H1 (cell line): Measurements from ENCODE around the gene FOSL2. TPM values are rescaled to one million over a fixed set of nuclear protein-coding genes. Genes with fewer than 3 reads are reported as not detected.

Experiments used
- CTCF ChIA-PET: fragments of 300-600 bp; sonication (Branson Sonifier 250); formaldehyde crosslinking; loops from one replicate; lab custom pipeline; 2021; ENCODE audit not compliant: partially characterized antibody; lab: Charles Lee
- POLR2A ChIA-PET: fragments of 300-600 bp; sonication (Branson Sonifier 250); formaldehyde crosslinking; loops from one replicate; lab custom pipeline; 2021; ENCODE audit warnings: inconsistent platforms; ENCODE audit not compliant: partially characterized antibody; lab: Charles Lee
- DNase-seq, 2 experiments: peaks; one replicate each; pipeline versions ENCODE4 v3.0.0 to v3.0.0-alpha.2; 2010 to 2022; ENCODE audit warnings: low spot score in 2 of 2, low read depth in 1 of 2, mixed read lengths in 1 of 2
- FAIRE-seq: peaks from 2 replicates; lab custom pipeline; 2011; peaks lifted over from hg19 to GRCh38; lab: Jason Lieb, UNC
- H2AFZ ChIP-seq: 2 replicates; pipeline ENCODE4 v1.8.1; 2012; ENCODE audit warnings: low read length, inconsistent platforms
- H2AK5ac ChIP-seq: 2 replicates; pipeline ENCODE4 v1.6.1; 2013; ENCODE audit warnings: low read depth, low read length
- H2BK120ac ChIP-seq: replicated peaks from 2 replicates; pipeline ENCODE3; 2013; ENCODE audit warnings: low read depth, low read length, inconsistent platforms
- H2BK12ac ChIP-seq: 2 replicates; pipeline ENCODE4 v1.6.1; 2013; ENCODE audit warnings: low read depth, low read length
- H2BK15ac ChIP-seq: 2 replicates; pipeline ENCODE4 v1.6.1; 2013; ENCODE audit warnings: low read length
- H2BK20ac ChIP-seq: 2 replicates; pipeline ENCODE4 v1.6.1; 2013; ENCODE audit warnings: low read length
- H2BK5ac ChIP-seq: 2 replicates; pipeline ENCODE4 v1.6.1; 2013; ENCODE audit warnings: low read depth, low read length
- H3K14ac ChIP-seq: 2 replicates; pipeline ENCODE4 v1.6.1; 2013; ENCODE audit warnings: inconsistent platforms; ENCODE audit not compliant: insufficient read length
- H3K18ac ChIP-seq: 2 replicates; pipeline ENCODE4 v1.6.1; 2013; ENCODE audit warnings: low read length; ENCODE audit errors: extremely low read depth
- H3K23ac ChIP-seq: 2 replicates; pipeline ENCODE4 v1.6.1; 2013; ENCODE audit warnings: inconsistent platforms; ENCODE audit not compliant: insufficient read length
- H3K23me2 ChIP-seq: 2 replicates; pipeline ENCODE4 v1.6.1; 2013; ENCODE audit warnings: low read depth, low read length
- H3K27ac ChIP-seq: 2 replicates; pipeline ENCODE4 v1.6.1; 2011; ENCODE audit warnings: low read depth, low read length, inconsistent platforms
- H3K27me3 ChIP-seq, 4 experiments: replicated peaks in 1 of 4; 1 replicate in 1 of 4; 2 replicates in 3 of 4; pipeline versions ENCODE4 v1.6.1 to v1.8.1; 2011 to 2013; ENCODE audit warnings: low read length in 3 of 4, mild to moderate bottlenecking in 3 of 4, inconsistent platforms in 2 of 4, mixed read lengths in 2 of 4, moderate library complexity in 1 of 4; ENCODE audit not compliant: control insufficient read depth in 3 of 4, insufficient read depth in 3 of 4; ENCODE audit errors: extremely low read depth in 1 of 4
- H3K36me3 ChIP-seq, 4 experiments: 2 replicates each; pipeline versions ENCODE4 v1.6.1 to v1.8.1; 2011 to 2013; ENCODE audit warnings: mild to moderate bottlenecking in 4 of 4, low read length in 3 of 4, moderate library complexity in 2 of 4, control low read depth in 1 of 4, inconsistent platforms in 1 of 4; ENCODE audit not compliant: insufficient read depth in 4 of 4, control insufficient read depth in 2 of 4
- H3K4ac ChIP-seq: replicated peaks from 2 replicates; pipeline ENCODE3; 2013; ENCODE audit warnings: low read length, low read depth, mixed read lengths, inconsistent platforms; ENCODE audit not compliant: insufficient read length
- H3K4me1 ChIP-seq, 4 experiments: replicated peaks in 1 of 4; 1 replicate in 1 of 4; 2 replicates in 3 of 4; pipeline versions ENCODE4 v1.6.1 to v1.8.1; 2011 to 2013; ENCODE audit warnings: low read length in 3 of 4, inconsistent platforms in 2 of 4, mixed read lengths in 1 of 4; ENCODE audit not compliant: insufficient read depth in 4 of 4, control insufficient read depth in 3 of 4
- H3K4me2 ChIP-seq, 2 experiments: 2 replicates each; pipeline versions ENCODE4 v1.6.1 to v1.8.1; 2011 to 2013; ENCODE audit warnings: low read depth in 2 of 2, low read length in 2 of 2, control low read depth in 1 of 2, inconsistent platforms in 1 of 2, mild to moderate bottlenecking in 1 of 2; ENCODE audit not compliant: insufficient read depth in 1 of 2
- H3K4me3 ChIP-seq, 4 experiments: fragments of 200-600, 300-600 bp in 1 of 4; sonication (generic), shearing (Covaris generic), sonication (Bioruptor Twin) in 1 of 4; 2 replicates each; pipeline versions ENCODE4 v1.5.1 to v1.8.1; 2011 to 2016; ENCODE audit warnings: low read length in 4 of 4, low read depth in 3 of 4, control low read depth in 2 of 4, inconsistent platforms in 2 of 4, mild to moderate bottlenecking in 2 of 4, mixed read lengths in 1 of 4, moderate library complexity in 1 of 4; ENCODE audit not compliant: insufficient read depth in 2 of 4; ENCODE audit errors: extremely low read depth in 1 of 4
- H3K56ac ChIP-seq: replicated peaks from 2 replicates; pipeline ENCODE3; 2013; ENCODE audit warnings: low read depth, mild to moderate bottlenecking, mixed read lengths, low read length, inconsistent platforms; ENCODE audit not compliant: insufficient read length
- H3K79me1 ChIP-seq: 2 replicates; pipeline ENCODE4 v1.6.1; 2013; ENCODE audit warnings: low read depth, low read length, control low read depth
- H3K79me2 ChIP-seq, 2 experiments: 2 replicates each; pipeline versions ENCODE4 v1.6.1 to v1.8.1; 2012 to 2013; ENCODE audit warnings: low read length in 2 of 2, mild to moderate bottlenecking in 2 of 2, inconsistent platforms in 1 of 2; ENCODE audit not compliant: insufficient read depth in 2 of 2, control insufficient read depth in 1 of 2
- H3K9ac ChIP-seq, 4 experiments: replicated peaks in 1 of 4; 1 replicate in 1 of 4; 2 replicates in 3 of 4; pipeline versions ENCODE4 v1.6.1 to v1.8.1; 2011 to 2013; ENCODE audit warnings: low read depth in 3 of 4, low read length in 3 of 4, control low read depth in 2 of 4, mild to moderate bottlenecking in 2 of 4, moderate library complexity in 2 of 4, inconsistent platforms in 1 of 4; ENCODE audit errors: extremely low read depth in 1 of 4
- H3K9me3 ChIP-seq, 2 experiments: 2 replicates each; pipeline versions ENCODE4 v1.6.1 to v1.8.1; 2012 to 2013; ENCODE audit warnings: mild to moderate bottlenecking in 2 of 2, moderate library complexity in 2 of 2, control low read depth in 1 of 2, inconsistent platforms in 1 of 2, low read depth in 1 of 2, low read length in 1 of 2, mixed read lengths in 1 of 2; ENCODE audit not compliant: insufficient read depth in 2 of 2
- H4K20me1 ChIP-seq, 2 experiments: replicated peaks in 1 of 2; 2 replicates each; pipeline versions ENCODE3 to v1.8.1; 2011 to 2013; ENCODE audit warnings: inconsistent platforms in 2 of 2, low read length in 2 of 2, mild to moderate bottlenecking in 1 of 2; ENCODE audit not compliant: insufficient read depth in 2 of 2, control insufficient read depth in 1 of 2
- H4K5ac ChIP-seq: 2 replicates; pipeline ENCODE4 v1.6.1; 2013; ENCODE audit warnings: low read length, low read depth, mixed read lengths, inconsistent platforms; ENCODE audit not compliant: insufficient read length
- H4K8ac ChIP-seq: 2 replicates; pipeline ENCODE4 v1.8.0; 2013; ENCODE audit warnings: mild to moderate bottlenecking, moderate library complexity, low read length, inconsistent platforms; ENCODE audit not compliant: insufficient read depth; ENCODE audit errors: extremely low read depth
- H4K91ac ChIP-seq: replicated peaks from 2 replicates; pipeline ENCODE3; 2013; ENCODE audit warnings: low read length, mixed read lengths, inconsistent platforms; ENCODE audit not compliant: insufficient read length
- ATF2 ChIP-seq: IDR thresholded peaks from 2 replicates; pipeline ENCODE4 v1.6.1; 2012; ENCODE audit warnings: low read length, inconsistent platforms
- ATF3 ChIP-seq: IDR thresholded peaks from 2 replicates; pipeline ENCODE4 v1.6.1; 2011; ENCODE audit warnings: low read depth, mild to moderate bottlenecking, low read length; ENCODE audit not compliant: insufficient read depth
- E2F6 ChIP-seq: IDR thresholded peaks from 2 replicates; pipeline ENCODE4 v1.6.1; 2012; ENCODE audit warnings: inconsistent platforms
- MAFK ChIP-seq: IDR thresholded peaks from 2 replicates; pipeline ENCODE4 v1.6.1; 2012; ENCODE audit warnings: low read depth, mild to moderate bottlenecking, improper control_type of control experiment, low read length
- RFX5 ChIP-seq: IDR thresholded peaks from 2 replicates; pipeline ENCODE4 v1.6.1; 2011; ENCODE audit warnings: low read depth, low read length, improper control_type of control experiment, borderline replicate concordance
- SIN3A ChIP-seq, 2 experiments: IDR thresholded peaks in 1 of 2; conservative IDR thresholded peaks in 1 of 2; 2 replicates each; pipeline ENCODE4 v1.6.1; 2011 to 2012; ENCODE audit warnings: low read length in 2 of 2, improper control_type of control experiment in 1 of 2, low read depth in 1 of 2, mild to moderate bottlenecking in 1 of 2
- TAF1 ChIP-seq: IDR thresholded peaks from 2 replicates; pipeline ENCODE4 v1.6.1; 2011; ENCODE audit warnings: mild to moderate bottlenecking, low read depth, low read length
- TEAD4 ChIP-seq: IDR thresholded peaks from 2 replicates; pipeline ENCODE4 v1.6.1; 2012; ENCODE audit warnings: low read depth, low read length, inconsistent platforms, mixed read lengths
- YY1 ChIP-seq: IDR thresholded peaks from 2 replicates; pipeline ENCODE4 v1.6.1; 2011; ENCODE audit warnings: low read depth, mild to moderate bottlenecking, low read length
- WGBS, 2 experiments: shearing (Covaris generic) in 1 of 2; methylation state at CpG; one replicate each; pipeline versions ENCODE4 v1.1.6 to v1.1.7; 2013 to 2015; ENCODE audit warnings: low lambda C conversion rate in 2 of 2, mixed read lengths in 2 of 2, inconsistent platforms in 1 of 2, low coverage in 1 of 2, missing lambda C conversion rate in 1 of 2; ENCODE audit not compliant: insufficient replicate concordance in 2 of 2, insufficient coverage in 1 of 2, insufficient read length in 1 of 2; ENCODE audit errors: extremely low coverage in 1 of 2, missing lambda C conversion rate in 1 of 2; 5-methylcytosine and 5-hydroxymethylcytosine counted together
- polyA plus RNA-seq, 7 experiments: library from polyadenylated mRNA; depleted of rRNA in 3 of 7; stranded (reverse) in 5 of 7; unstranded in 2 of 7; fragments of >200 nt in 5 of 7; fragments of 200-250 nt in 2 of 7; gene quantifications; 1 replicate in 5 of 7; 2 replicates in 1 of 7; 4 replicates in 1 of 7; pipeline versions ENCODE4 v1.2.1 to v1.2.3, GENCODE V29; 2011 to 2013; ENCODE audit warnings: missing spikeins in 2 of 7, mixed read lengths in 2 of 7
- total RNA-seq: library from RNA; stranded (reverse); fragmentation: NEBNext Ultra II Directional; extraction: Animal tissue kit (Norgen Biotek cat#: 25700); gene quantifications from 2 replicates; pipeline ENCODE4 v1.2.1, GENCODE V29; 2021

Gene FOSL2
- total and polyA plus RNA-seq, 2 of the 8 experiments (the other 6 are each of a cell fraction or from before 2014, with no cell fraction given), result 1.5 to 4.5 TPM

- H3K14ac ChIP-seq, result no peak overlapping the region
- no peak overlapping the region for H3K4me3 ChIP-seq
- 84% methylated on average over 3 of the region's 3 CpGs; no CpG with 5 or more reads in 1 of the 2 experiments for WGBS, 2 experiments
- no peaks in the 10 kb centered on the region for H3K36me3 ChIP-seq
- peaks cover 0 to 3% (median 3%) of the 10 kb centered on the region in 4 experiments; a peak in 2 of 7 replicates for H3K4me1 ChIP-seq
- no peak overlapping the region for H3K27ac ChIP-seq
- no peak overlapping the region for H4K8ac ChIP-seq
- H3K9me3 ChIP-seq, result no peaks in the 10 kb centered on the region
- FAIRE-seq (no peak), DNase-seq (no peak)
- H3K4me2 ChIP-seq, result no peak overlapping the region
- H2BK15ac ChIP-seq, result no peak overlapping the region
- no peak overlapping the region for H3K56ac ChIP-seq
- H3K79me1 ChIP-seq, result no peaks in the 10 kb centered on the region
- no peak overlapping the region for H2BK5ac ChIP-seq
- H2AFZ ChIP-seq, result no peak overlapping the region
- H4K20me1 ChIP-seq, result no peaks in the 10 kb centered on the region
- H3K4ac ChIP-seq, result no peak overlapping the region
- no peak overlapping the region for H4K5ac ChIP-seq
- no peak overlapping the region for H2BK120ac ChIP-seq
- no peaks in the 10 kb centered on the region for H3K23me2 ChIP-seq
- ChIA-PET POLR2A (interaction anchor here (1.3 kb wide), 1 partner anchor 16 kb away, joined by 4 read pairs; no protein-coding TSS in a partner anchor), CTCF (no interaction called here)
- H3K18ac ChIP-seq, result no peak overlapping the region
- no peak overlapping the region for H4K91ac ChIP-seq
- no peak overlapping the region for H3K23ac ChIP-seq
- H3K9ac ChIP-seq, result no peak overlapping the region
- no peaks in the 10 kb centered on the region for H3K79me2 ChIP-seq
- peaks cover 0 to 6% (median 2%) of the 10 kb centered on the region in 4 experiments; a peak in 3 of 7 replicates for H3K27me3 ChIP-seq
- no peak overlapping the region for H2AK5ac ChIP-seq
- TF ChIP-seq TEAD4, result no peak
- no peak for TF ChIP-seq ATF2
- no peak for TF ChIP-seq SIN3A (conservative IDR thresholded peaks at IDR 0.05 in 1 of 2, IDR thresholded peaks at IDR 0.05 in 1 of 2; ENCODE audit: low read depth in 1 of 2, low read length in 2 of 2)
- no peak for TF ChIP-seq E2F6
- TF ChIP-seq RFX5, result no peak
- TF ChIP-seq ATF3, result no peak
- TF ChIP-seq TAF1, result no peak
- TF ChIP-seq MAFK, result no peak
- no peak for TF ChIP-seq YY1
- no peak overlapping the region for H2BK20ac ChIP-seq
- H2BK12ac ChIP-seq, result no peak overlapping the region
These were observed 17.4 kb upstream of the FOSL2 start for GRCh38 chr2:28375236-28375635.
